Neural crest cell (in vitro differentiated cells): Measurements from ENCODE around the gene EXOC6B. TPM values are rescaled to one million over a fixed set of nuclear protein-coding genes. Genes with fewer than 3 reads are reported as not detected.

Experiments used
- DNase-seq: peaks from one replicate; pipeline ENCODE4 v3.0.0; 2021; ENCODE audit warnings: low read depth, mixed read lengths, low spot score
- H3K27ac Mint-ChIP-seq: one replicate; pipeline ENCODE4 v1.8.0; 2021; ENCODE audit warnings: mild to moderate bottlenecking, mixed read lengths; ENCODE audit not compliant: unreplicated experiment
- H3K27me3 Mint-ChIP-seq: 2 replicates; pipeline ENCODE4 v1.8.0; 2021; ENCODE audit warnings: low read depth, mild to moderate bottlenecking, mixed read lengths
- H3K36me3 Mint-ChIP-seq: 2 replicates; pipeline ENCODE4 v1.8.0; 2021; ENCODE audit warnings: low read depth, mild to moderate bottlenecking, mixed read lengths
- H3K4me1 Mint-ChIP-seq: 2 replicates; pipeline ENCODE4 v1.8.0; 2021; ENCODE audit warnings: mixed read lengths
- H3K4me3 Mint-ChIP-seq: one replicate; pipeline ENCODE4 v1.8.0; 2021; ENCODE audit warnings: mild to moderate bottlenecking, mixed read lengths
- H3K9me3 Mint-ChIP-seq: 2 replicates; pipeline ENCODE4 v1.8.0; 2021; ENCODE audit warnings: mixed read lengths
- CTCF ChIP-seq: fragments of 200-600 bp; sonication (generic); conservative IDR thresholded peaks from 2 replicates; pipeline ENCODE4 v1.5.0; 2021; ENCODE audit warnings: antibody characterized with exemption, mild to moderate bottlenecking
- total RNA-seq: library from RNA; stranded (reverse); gene quantifications from 2 replicates; pipeline ENCODE4 v1.2.1, GENCODE V29; 2021

Gene EXOC6B
- total RNA-seq, 1 donor from 2014 or later = 28.2 TPM

DNA sequence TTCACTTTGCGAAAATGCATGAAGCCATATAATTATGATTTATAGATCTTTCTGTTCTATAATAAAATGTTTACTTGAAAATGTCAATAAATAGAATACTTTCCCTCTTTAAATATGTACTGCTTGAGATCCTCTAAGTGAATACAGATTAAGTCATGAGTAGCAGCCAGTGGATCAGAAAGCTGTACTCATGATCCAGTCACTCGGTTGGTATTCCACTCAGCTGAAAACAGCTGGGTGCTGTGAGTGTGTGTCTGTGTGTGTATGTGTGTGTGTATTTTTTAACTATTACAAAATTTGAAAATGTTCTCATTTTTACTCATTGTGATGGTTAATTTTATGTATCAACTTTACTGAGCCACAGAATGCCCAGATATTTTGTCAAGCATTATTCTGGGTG is 536.5 kb downstream of the EXOC6B start:
- no peaks in the 10 kb centered on the region for H3K9me3 Mint-ChIP-seq
- no peaks in the 10 kb centered on the region for H3K27me3 Mint-ChIP-seq
- DNase-seq = no peak
- no peaks in the 10 kb centered on the region for H3K36me3 Mint-ChIP-seq
- no peak for TF ChIP-seq CTCF
- no peak overlapping the region for H3K4me3 Mint-ChIP-seq
- H3K27ac Mint-ChIP-seq = no peak overlapping the region
- peaks cover 5% of the 10 kb centered on the region for H3K4me1 Mint-ChIP-seq

GRCh38 chr2:72278046-72278445 is 547.8 kb downstream of the EXOC6B start:
- TF ChIP-seq CTCF = no peak
- no peaks in the 10 kb centered on the region for H3K27me3 Mint-ChIP-seq

DNA sequence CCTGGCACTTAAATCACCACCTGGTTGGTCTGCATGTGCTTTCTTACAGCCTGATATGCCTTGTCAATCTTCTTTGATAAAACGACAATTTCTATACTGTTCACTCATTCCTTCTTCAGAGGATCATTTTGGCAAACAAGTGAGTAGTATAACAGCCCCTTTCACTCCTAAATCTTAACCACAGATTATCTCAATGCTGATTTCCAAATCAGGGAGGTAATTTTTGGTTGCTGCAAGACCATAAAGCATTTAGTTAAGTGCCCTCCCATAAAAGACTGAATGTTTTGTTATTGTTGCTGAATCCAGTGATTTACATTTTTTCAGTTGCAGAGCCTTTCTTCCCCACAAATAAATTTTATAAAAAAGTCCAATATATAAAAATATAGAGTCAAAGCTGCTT is 549.0 kb downstream of the EXOC6B start:
- Mint-ChIP-seq H3K27me3 (no peaks in the 10 kb centered on the region), H3K9me3 (no peaks in the 10 kb centered on the region), H3K36me3 (no peaks in the 10 kb centered on the region), H3K27ac (no peak overlapping the region), H3K4me1 (no peaks in the 10 kb centered on the region), H3K4me3 (no peak overlapping the region)
- no peak for TF ChIP-seq CTCF
- DNase-seq = no peak

More at GRCh38 chr2:72278046-72278445, 547.8 kb downstream of the EXOC6B start:
- Mint-ChIP-seq H3K36me3 (no peaks in the 10 kb centered on the region), H3K27ac (no peak overlapping the region), H3K4me1 (no peaks in the 10 kb centered on the region), H3K9me3 (no peaks in the 10 kb centered on the region), H3K4me3 (no peak overlapping the region)
- no peak for DNase-seq

DNA sequence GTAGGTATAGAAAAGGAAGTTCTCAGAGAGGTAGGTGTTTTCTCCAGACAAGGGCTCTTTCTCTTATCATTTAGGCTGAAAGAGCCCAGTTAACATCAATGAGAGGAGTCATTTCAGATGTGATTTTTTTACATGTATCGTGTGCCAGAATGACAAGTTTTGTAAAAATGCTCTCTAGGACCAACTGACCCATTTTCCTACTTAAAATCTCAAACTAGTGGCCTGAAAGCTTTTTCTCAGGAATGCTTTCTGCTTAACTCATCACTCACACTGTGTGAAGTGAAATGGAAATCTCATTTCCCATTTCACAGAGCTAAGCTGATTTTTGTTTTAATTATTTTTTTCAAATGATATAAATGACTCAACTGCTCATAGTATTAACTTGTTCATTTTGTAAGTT is 549.5 kb downstream of the EXOC6B start:
- Mint-ChIP-seq H3K9me3 (no peaks in the 10 kb centered on the region), H3K4me3 (no peak overlapping the region), H3K27me3 (no peaks in the 10 kb centered on the region), H3K36me3 (no peaks in the 10 kb centered on the region), H3K27ac (no peak overlapping the region), H3K4me1 (no peaks in the 10 kb centered on the region)
- no peak for TF ChIP-seq CTCF
- DNase-seq = no peak

DNA sequence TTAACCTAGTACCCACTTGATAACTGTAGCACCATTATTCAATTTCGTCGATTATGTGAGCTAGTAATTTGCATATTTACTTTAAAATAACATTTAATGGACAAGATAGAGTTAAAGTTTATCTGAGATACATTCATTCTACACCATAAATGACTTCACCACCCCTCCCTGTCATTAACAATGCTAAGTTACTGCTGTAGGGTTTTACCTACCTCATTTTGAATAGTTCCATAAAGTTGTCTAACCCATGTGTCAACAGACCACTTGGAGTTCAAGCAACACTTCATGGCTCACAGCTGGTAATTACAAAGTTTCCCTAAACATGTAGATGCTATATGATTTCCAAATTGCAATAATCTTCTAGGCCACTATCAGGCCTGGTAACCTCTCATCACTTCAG is 550.7 kb downstream of the EXOC6B start:
- DNase-seq = no peak
- no peaks in the 10 kb centered on the region for H3K27me3 Mint-ChIP-seq
- no peak for TF ChIP-seq CTCF
- H3K9me3 Mint-ChIP-seq = no peaks in the 10 kb centered on the region
- H3K4me1 Mint-ChIP-seq = no peaks in the 10 kb centered on the region
- no peak overlapping the region for H3K27ac Mint-ChIP-seq
- no peak overlapping the region for H3K4me3 Mint-ChIP-seq
- no peaks in the 10 kb centered on the region for H3K36me3 Mint-ChIP-seq

DNA sequence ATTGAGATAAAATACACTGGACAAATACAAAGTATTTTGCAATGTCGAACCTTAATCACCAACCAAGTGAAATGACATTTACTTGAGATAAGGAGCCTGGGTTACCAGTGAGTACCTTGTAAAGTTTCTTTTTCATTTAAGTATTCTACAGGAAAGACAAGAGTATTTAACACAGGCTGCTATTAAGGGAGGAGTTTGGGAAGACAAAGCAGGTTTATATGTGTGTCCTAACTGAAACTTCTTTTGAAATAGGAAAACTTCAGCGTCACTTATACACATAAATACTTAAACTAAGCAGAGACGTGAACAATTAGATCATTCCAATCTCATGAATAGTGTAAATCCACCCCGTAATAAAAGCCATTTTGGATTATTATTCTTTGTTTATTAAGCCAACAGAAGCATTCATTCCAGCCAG is 551.4 kb downstream of the EXOC6B start:
- H3K4me3 Mint-ChIP-seq = no peak overlapping the region
- no peaks in the 10 kb centered on the region for H3K36me3 Mint-ChIP-seq
- H3K27ac Mint-ChIP-seq = no peak overlapping the region
- no peak for TF ChIP-seq CTCF
- H3K4me1 Mint-ChIP-seq = no peaks in the 10 kb centered on the region
- H3K9me3 Mint-ChIP-seq = no peaks in the 10 kb centered on the region
- no peak for DNase-seq
- H3K27me3 Mint-ChIP-seq = no peaks in the 10 kb centered on the region
